Measurements from ENCODE around the gene FUT6. TPM values are rescaled to one million over a fixed set of nuclear protein-coding genes. Genes with fewer than 3 reads are reported as not detected.

FUT6 gene
- total RNA-seq, 2 donors from 2014 or later: 0.27 TPM; not detected in 1

GRCh38 chr19:5838353-5839064 lies 993 bp downstream of the FUT6 start:
- H3K36me3 Mint-ChIP-seq: no peaks in the 10 kb centered on the region
- no peaks in the 10 kb centered on the region for H3K9me3 Mint-ChIP-seq
- DNase-seq (ENCODE audit: low spot score in 2 of 2): no peak
- ATAC-seq: no peak
- H3K27ac Mint-ChIP-seq: no peak overlapping the region

- H3K36me3 Mint-ChIP-seq: no peaks in the 10 kb centered on the region
- ATAC-seq (no peak), DNase-seq (ENCODE audit: low spot score in 2 of 2) (no peak)
- no peaks in the 10 kb centered on the region for H3K9me3 Mint-ChIP-seq
- no peak overlapping the region for H3K27ac Mint-ChIP-seq
Measured at GRCh38 chr19:5837761-5838352, 1.6 kb downstream of the FUT6 start.

- DNase-seq (ENCODE audit: low spot score in 2 of 2) (no peak), ATAC-seq (no peak)
- Mint-ChIP-seq H3K36me3 (peaks cover 0 to 9% of the 10 kb centered on the region in 2 donors), H3K27ac (no peak overlapping the region), H3K9me3 (no peaks in the 10 kb centered on the region)
Measured at GRCh38 chr19:5832527-5833216, 6.8 kb downstream of the FUT6 start.

GRCh38 chr19:5832061-5832460 lies 7.4 kb downstream of the FUT6 start:
- Mint-ChIP-seq H3K36me3 (peaks cover 0 to 9% of the 10 kb centered on the region in 2 donors), H3K27ac (no peak overlapping the region), H3K9me3 (no peaks in the 10 kb centered on the region)
- ATAC-seq: no peak
- DNase-seq (ENCODE audit: low spot score in 2 of 2): no peak

- no peak for DNase-seq (ENCODE audit: low spot score in 2 of 2)
- Mint-ChIP-seq H3K27ac (no peak overlapping the region), H3K9me3 (no peaks in the 10 kb centered on the region), H3K36me3 (peaks cover 0 to 9% of the 10 kb centered on the region in 2 donors)
- ATAC-seq: no peak
Measured at GRCh38 chr19:5831159-5831558, 8.3 kb downstream of the FUT6 start.

- no peak for ATAC-seq
- no peak for DNase-seq (ENCODE audit: low spot score in 2 of 2)
- Mint-ChIP-seq H3K27ac (peak overlapping the region; percentile 29 to 62), H3K9me3 (no peaks in the 10 kb centered on the region), H3K36me3 (peaks cover 0 to 9% of the 10 kb centered on the region in 2 donors)
Measured at GRCh38 chr19:5829567-5830310, 9.8 kb downstream of the FUT6 start.

GRCh38 chr19:5828661-5829566 lies 10.6 kb downstream of the FUT6 start:
- DNase-seq (ENCODE audit: low spot score in 2 of 2) (peak; percentile 40 to 66), ATAC-seq (no peak)
- peak overlapping the region; percentile 97 to 100 for H3K27ac Mint-ChIP-seq
- H3K9me3 Mint-ChIP-seq: no peaks in the 10 kb centered on the region
- peaks cover 0 to 9% of the 10 kb centered on the region in 2 donors for H3K36me3 Mint-ChIP-seq

GRCh38 chr19:5827891-5828660 lies 11.4 kb downstream of the FUT6 start:
- H3K27ac Mint-ChIP-seq: peak overlapping the region; percentile 97 to 100
- peaks cover 0 to 9% of the 10 kb centered on the region in 2 donors for H3K36me3 Mint-ChIP-seq
- no peaks in the 10 kb centered on the region for H3K9me3 Mint-ChIP-seq
- DNase-seq (ENCODE audit: low spot score in 2 of 2) (peak; percentile 99 to 100), ATAC-seq (peak; percentile 84)

- peaks cover 0 to 9% of the 10 kb centered on the region in 2 donors for H3K36me3 Mint-ChIP-seq
- ATAC-seq (no peak), DNase-seq (ENCODE audit: low spot score in 2 of 2) (no peak)
Measured at GRCh38 chr19:5827342-5827890, 12.1 kb downstream of the FUT6 start.

GRCh38 chr19:5826531-5827341 lies 12.8 kb downstream of the FUT6 start:
- H3K9me3 Mint-ChIP-seq: no peaks in the 10 kb centered on the region
- peak overlapping the region; percentile 95 to 97 for H3K27ac Mint-ChIP-seq
- DNase-seq (ENCODE audit: low spot score in 2 of 2) (no peak), ATAC-seq (no peak)
- H3K36me3 Mint-ChIP-seq: peaks cover 0 to 9% of the 10 kb centered on the region in 2 donors

More at GRCh38 chr19:5827342-5827890, 12.1 kb downstream of the FUT6 start:
- Mint-ChIP-seq H3K27ac (peak overlapping the region; percentile 95 to 97), H3K9me3 (no peaks in the 10 kb centered on the region)

GRCh38 chr19:5825178-5825577 lies 14.3 kb downstream of the FUT6 start:
- DNase-seq (ENCODE audit: low spot score in 2 of 2): no peak
- Mint-ChIP-seq H3K27ac (no peak overlapping the region), H3K36me3 (peaks cover 0 to 9% of the 10 kb centered on the region in 2 donors), H3K9me3 (no peaks in the 10 kb centered on the region)
- ATAC-seq: no peak

- no peak for ATAC-seq
- H3K9me3 Mint-ChIP-seq: no peaks in the 10 kb centered on the region
- H3K36me3 Mint-ChIP-seq: peaks cover 0 to 9% of the 10 kb centered on the region in 2 donors
- no peak for DNase-seq (ENCODE audit: low spot score in 2 of 2)
- no peak overlapping the region for H3K27ac Mint-ChIP-seq
Measured at GRCh38 chr19:5824751-5825150, 14.8 kb downstream of the FUT6 start.

- Mint-ChIP-seq H3K36me3 (peaks cover 0 to 7% of the 10 kb centered on the region in 2 donors), H3K9me3 (no peaks in the 10 kb centered on the region), H3K27ac (no peak overlapping the region)
- DNase-seq (ENCODE audit: low spot score in 2 of 2): no peak
- ATAC-seq: no peak
Measured at GRCh38 chr19:5823579-5824281, 15.8 kb downstream of the FUT6 start.

All from activated naive CD4-positive, alpha-beta T cell treated with anti-CD3 and anti-CD28 coated beads, Interleukin-2, amount 50 U/mL, for 72 hours (primary cell).